NCI-H345 treated with DMSO at 0.1 percent for 48 hours (cell line): ENCODE data around the gene SSTR4.
"Not testable (repeated sequence)": the region's sequence is repeated elsewhere in the genome, so short reads cannot be mapped to it uniquely, and the experiment has no call there.

Source experiments
- DNase-seq: peaks from one replicate; lab custom pipeline; 2025; ENCODE audit not compliant: unreplicated experiment; lab: John Stamatoyannopoulos, UW

Gene SSTR4

GRCh38 chr20:23034721-23035671, at the start of gene SSTR4:
TSS of gene SSTR4 (plus strand) at chr20:23035312. CDS start at chr20:23035484, 172 bp downstream.
- no peak for DNase-seq

- DNase-seq = no peak
Observed at GRCh38 chr20:22986601-22987000, 48.5 kb upstream of the SSTR4 start.

- DNase-seq = not testable (repeated sequence)
Observed at GRCh38 chr20:22991424-22991823, 43.7 kb upstream of the SSTR4 start.

- DNase-seq = no peak
Observed at GRCh38 chr20:22993823-22994222, 41.3 kb upstream of the SSTR4 start.

GRCh38 chr20:22995923-22996322, 39.2 kb upstream of the SSTR4 start:
- DNase-seq = no peak

GRCh38 chr20:22998476-22998875, 36.6 kb upstream of the SSTR4 start:
- no peak for DNase-seq

GRCh38 chr20:22999756-23000155, 35.4 kb upstream of the SSTR4 start:
- DNase-seq = no peak

- DNase-seq = no peak
Observed at GRCh38 chr20:23000232-23000947, 34.7 kb upstream of the SSTR4 start.

GRCh38 chr20:23002276-23002675, 32.8 kb upstream of the SSTR4 start:
- DNase-seq = no peak

- DNase-seq = no peak
Observed at GRCh38 chr20:23003077-23003635, 32.0 kb upstream of the SSTR4 start.

GRCh38 chr20:23003881-23004460, 31.1 kb upstream of the SSTR4 start:
- no peak for DNase-seq

GRCh38 chr20:23005776-23006175, 29.3 kb upstream of the SSTR4 start:
- DNase-seq = no peak

- DNase-seq = no peak
Observed at GRCh38 chr20:23007462-23007861, 27.6 kb upstream of the SSTR4 start.

GRCh38 chr20:23007886-23008655, 27.0 kb upstream of the SSTR4 start:
- DNase-seq = no peak

GRCh38 chr20:23008667-23009066, 26.4 kb upstream of the SSTR4 start:
- no peak for DNase-seq

- no peak for DNase-seq
Observed at GRCh38 chr20:23009636-23010035, 25.5 kb upstream of the SSTR4 start.

GRCh38 chr20:23010096-23010495, 25.0 kb upstream of the SSTR4 start:
- DNase-seq = no peak

GRCh38 chr20:23011008-23011721, 23.9 kb upstream of the SSTR4 start:
- no peak for DNase-seq

GRCh38 chr20:23013429-23013828, 21.7 kb upstream of the SSTR4 start:
- no peak for DNase-seq

GRCh38 chr20:23017516-23017915, 17.6 kb upstream of the SSTR4 start:
- DNase-seq = no peak
